ENCODE results near the gene VCAN. TPM values are rescaled to one million over a fixed set of nuclear protein-coding genes. Genes with fewer than 3 reads are reported as not detected.

The VCAN gene
- total RNA-seq, 1 donor from 2014 or later: 341 TPM

DNA sequence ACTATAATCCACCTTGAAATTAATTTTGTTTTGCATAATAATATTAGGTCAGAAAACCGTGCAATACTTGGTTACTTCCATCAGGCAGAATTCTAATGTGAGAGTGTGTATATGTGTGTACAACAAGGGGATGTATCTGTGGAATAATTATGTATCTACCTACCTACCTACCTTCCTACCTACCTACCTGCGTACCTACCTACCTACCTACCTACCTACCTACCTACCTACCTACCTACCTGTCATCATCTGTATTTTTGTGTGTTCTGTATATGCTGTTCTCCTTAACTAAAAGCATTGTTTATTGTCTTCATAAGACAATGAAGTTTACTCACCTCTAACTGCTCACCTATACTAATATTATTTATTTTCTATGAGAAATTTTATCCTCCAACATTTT lies 52.8 kb downstream of the VCAN start:
- Mint-ChIP-seq H3K36me3 (peaks cover 41% of the 10 kb centered on the region), H3K4me1 (ENCODE audit: unreplicated experiment) (peaks cover 9% of the 10 kb centered on the region), H3K27ac (no peak overlapping the region), H3K27me3 (peaks cover 4% of the 10 kb centered on the region), H3K4me3 (no peak overlapping the region), H3K9me3 (peaks cover 2% of the 10 kb centered on the region)
- no peak for DNase-seq (ENCODE audit: extremely low spot score, unreplicated experiment)
- TF ChIP-seq, protein P1, sequence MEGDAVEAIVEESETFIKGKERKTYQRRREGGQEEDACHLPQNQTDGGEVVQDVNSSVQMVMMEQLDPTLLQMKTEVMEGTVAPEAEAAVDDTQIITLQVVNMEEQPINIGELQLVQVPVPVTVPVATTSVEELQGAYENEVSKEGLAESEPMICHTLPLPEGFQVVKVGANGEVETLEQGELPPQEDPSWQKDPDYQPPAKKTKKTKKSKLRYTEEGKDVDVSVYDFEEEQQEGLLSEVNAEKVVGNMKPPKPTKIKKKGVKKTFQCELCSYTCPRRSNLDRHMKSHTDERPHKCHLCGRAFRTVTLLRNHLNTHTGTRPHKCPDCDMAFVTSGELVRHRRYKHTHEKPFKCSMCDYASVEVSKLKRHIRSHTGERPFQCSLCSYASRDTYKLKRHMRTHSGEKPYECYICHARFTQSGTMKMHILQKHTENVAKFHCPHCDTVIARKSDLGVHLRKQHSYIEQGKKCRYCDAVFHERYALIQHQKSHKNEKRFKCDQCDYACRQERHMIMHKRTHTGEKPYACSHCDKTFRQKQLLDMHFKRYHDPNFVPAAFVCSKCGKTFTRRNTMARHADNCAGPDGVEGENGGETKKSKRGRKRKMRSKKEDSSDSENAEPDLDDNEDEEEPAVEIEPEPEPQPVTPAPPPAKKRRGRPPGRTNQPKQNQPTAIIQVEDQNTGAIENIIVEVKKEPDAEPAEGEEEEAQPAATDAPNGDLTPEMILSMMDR (conservative IDR thresholded peaks at IDR 0.05): no peak

DNA sequence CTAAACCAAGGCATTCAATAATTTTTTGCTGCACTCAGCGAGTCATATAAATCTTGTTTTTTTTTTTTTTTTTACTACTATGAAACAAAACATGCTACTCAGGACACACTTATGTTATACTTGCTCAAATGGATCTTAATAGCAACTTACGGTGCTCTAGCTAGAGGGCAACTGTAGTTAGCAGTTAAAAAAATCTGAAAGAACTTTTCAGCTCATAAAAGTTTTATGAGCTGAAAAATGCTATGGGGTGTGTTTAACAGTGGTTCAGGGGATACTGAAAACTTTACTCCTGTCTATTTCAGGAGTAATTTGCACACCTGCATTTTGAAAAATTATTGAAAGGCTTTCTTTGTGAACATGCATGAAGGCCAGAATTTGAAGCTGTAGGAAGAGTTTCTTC lies 53.4 kb downstream of the VCAN start:
- Mint-ChIP-seq H3K27ac (no peak overlapping the region), H3K9me3 (no peaks in the 10 kb centered on the region), H3K4me3 (no peak overlapping the region), H3K27me3 (peaks cover 4% of the 10 kb centered on the region), H3K36me3 (peaks cover 35% of the 10 kb centered on the region), H3K4me1 (ENCODE audit: unreplicated experiment) (peaks cover 9% of the 10 kb centered on the region)
- TF ChIP-seq, protein P1 (conservative IDR thresholded peaks at IDR 0.05): no peak
- DNase-seq (ENCODE audit: extremely low spot score, unreplicated experiment): no peak

- Mint-ChIP-seq H3K27me3 (peaks cover 4% of the 10 kb centered on the region), H3K4me1 (ENCODE audit: unreplicated experiment) (peaks cover 14% of the 10 kb centered on the region), H3K9me3 (no peaks in the 10 kb centered on the region), H3K36me3 (peaks cover 30% of the 10 kb centered on the region), H3K4me3 (no peak overlapping the region), H3K27ac (no peak overlapping the region)
- DNase-seq (ENCODE audit: extremely low spot score, unreplicated experiment): no peak
- TF ChIP-seq, protein P1 (conservative IDR thresholded peaks at IDR 0.05): no peak
Observed at GRCh38 chr5:83526289-83526688, 54.7 kb downstream of the VCAN start.

DNA sequence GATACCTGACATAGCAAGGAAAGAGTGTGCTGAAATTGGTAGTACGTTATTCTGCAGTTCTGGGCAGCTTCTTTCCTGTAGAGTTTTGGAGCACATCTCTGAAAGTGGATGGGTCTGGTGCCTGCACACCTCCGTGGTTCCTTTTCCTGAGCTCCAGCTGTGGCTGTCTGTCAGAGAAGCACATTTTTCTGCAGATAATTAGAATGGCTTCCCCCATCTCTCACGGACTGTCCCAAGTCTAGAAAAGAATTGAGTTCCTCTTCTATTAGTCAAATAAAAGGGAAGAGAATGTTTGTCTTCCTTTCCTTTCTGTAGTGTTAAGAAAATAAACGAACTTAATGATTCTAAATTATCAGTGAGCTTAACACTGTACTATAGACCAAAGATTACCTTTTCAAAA lies 55.7 kb downstream of the VCAN start:
- no peak overlapping the region for H3K27ac Mint-ChIP-seq
- no peak overlapping the region for H3K4me3 Mint-ChIP-seq
- peaks cover 4% of the 10 kb centered on the region for H3K27me3 Mint-ChIP-seq
- no peaks in the 10 kb centered on the region for H3K9me3 Mint-ChIP-seq
- no peak for DNase-seq (ENCODE audit: extremely low spot score, unreplicated experiment)
- TF ChIP-seq, protein P1 (conservative IDR thresholded peaks at IDR 0.05): no peak
- peaks cover 30% of the 10 kb centered on the region for H3K36me3 Mint-ChIP-seq
- H3K4me1 Mint-ChIP-seq (ENCODE audit: unreplicated experiment): peaks cover 10% of the 10 kb centered on the region

GRCh38 chr5:83527722-83528438 lies 56.3 kb downstream of the VCAN start:
- Mint-ChIP-seq H3K27ac (no peak overlapping the region), H3K4me3 (no peak overlapping the region), H3K27me3 (no peaks in the 10 kb centered on the region), H3K4me1 (ENCODE audit: unreplicated experiment) (peaks cover 10% of the 10 kb centered on the region), H3K9me3 (no peaks in the 10 kb centered on the region), H3K36me3 (peaks cover 25% of the 10 kb centered on the region)
- DNase-seq (ENCODE audit: extremely low spot score, unreplicated experiment): no peak
- TF ChIP-seq, protein P1 (conservative IDR thresholded peaks at IDR 0.05): no peak

Measured in type B pancreatic cell (in vitro differentiated cells).